Activated CD4-positive, CD25-positive, alpha-beta regulatory T cell (primary cell): ENCODE measurements around the gene LENG1.

Experiments used
- DNase-seq, 4 experiments: peaks; one replicate each; lab custom pipeline; 2025; lab: John Stamatoyannopoulos, UW

LENG1 gene

DNA sequence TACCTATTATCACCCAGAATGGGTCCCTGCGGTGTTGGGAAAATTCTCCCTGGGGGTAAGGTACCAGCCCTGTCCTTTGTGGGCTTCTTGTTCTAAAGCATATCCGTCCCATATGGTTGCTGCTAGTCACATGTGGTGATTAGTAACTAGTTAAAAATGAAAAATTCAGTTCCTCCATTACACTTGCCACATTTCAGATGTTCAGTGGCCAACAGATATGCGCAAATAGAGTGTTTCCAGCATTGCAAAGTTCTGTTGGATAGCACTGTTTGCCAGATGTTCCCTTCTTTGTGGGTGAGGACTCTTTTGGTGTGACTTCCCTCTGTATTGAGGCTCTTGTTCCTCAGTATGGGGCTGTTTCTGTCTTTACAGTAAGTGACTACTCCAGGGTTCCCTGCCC, 18.2 kb downstream of the LENG1 start:
- no peak for DNase-seq

DNA sequence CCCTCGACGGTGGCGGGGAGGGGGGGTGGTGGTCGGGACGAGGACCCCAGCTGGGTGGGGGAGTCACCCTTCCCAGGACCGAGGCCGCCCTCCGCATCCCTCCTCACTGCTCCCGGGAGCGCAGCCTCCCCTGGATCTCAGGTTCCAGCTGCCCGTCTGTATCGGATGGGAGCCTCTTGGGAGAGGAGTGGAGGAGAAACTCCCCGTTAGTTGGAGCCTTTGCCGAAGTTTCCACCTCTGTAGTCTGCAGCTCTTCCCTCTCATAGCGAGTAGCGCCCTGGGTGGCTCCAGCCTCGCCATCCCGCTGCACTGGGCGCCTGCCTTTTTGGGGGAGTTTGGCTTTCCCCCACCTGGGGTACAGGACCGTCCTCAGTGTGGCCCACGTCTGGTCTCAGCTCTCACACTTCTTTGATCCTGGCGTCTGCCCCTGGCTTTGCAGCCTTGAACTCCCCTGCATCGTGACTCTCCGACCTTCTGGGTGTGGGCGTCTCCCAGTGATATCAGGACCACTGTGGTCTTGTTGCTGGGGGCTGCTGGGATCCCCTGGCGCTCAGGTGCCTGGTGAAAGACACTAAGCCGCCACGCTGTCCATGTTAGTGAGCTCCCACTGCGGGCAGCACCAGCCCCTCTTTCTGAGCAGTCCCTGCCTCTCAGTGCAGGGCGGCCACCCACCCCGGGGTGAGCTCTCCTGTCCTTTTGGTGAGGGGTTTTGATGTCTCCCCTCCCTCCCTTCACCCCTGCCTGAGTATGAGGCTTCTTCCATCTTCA, 20.8 kb downstream of the LENG1 start:
- no peak for DNase-seq

DNA sequence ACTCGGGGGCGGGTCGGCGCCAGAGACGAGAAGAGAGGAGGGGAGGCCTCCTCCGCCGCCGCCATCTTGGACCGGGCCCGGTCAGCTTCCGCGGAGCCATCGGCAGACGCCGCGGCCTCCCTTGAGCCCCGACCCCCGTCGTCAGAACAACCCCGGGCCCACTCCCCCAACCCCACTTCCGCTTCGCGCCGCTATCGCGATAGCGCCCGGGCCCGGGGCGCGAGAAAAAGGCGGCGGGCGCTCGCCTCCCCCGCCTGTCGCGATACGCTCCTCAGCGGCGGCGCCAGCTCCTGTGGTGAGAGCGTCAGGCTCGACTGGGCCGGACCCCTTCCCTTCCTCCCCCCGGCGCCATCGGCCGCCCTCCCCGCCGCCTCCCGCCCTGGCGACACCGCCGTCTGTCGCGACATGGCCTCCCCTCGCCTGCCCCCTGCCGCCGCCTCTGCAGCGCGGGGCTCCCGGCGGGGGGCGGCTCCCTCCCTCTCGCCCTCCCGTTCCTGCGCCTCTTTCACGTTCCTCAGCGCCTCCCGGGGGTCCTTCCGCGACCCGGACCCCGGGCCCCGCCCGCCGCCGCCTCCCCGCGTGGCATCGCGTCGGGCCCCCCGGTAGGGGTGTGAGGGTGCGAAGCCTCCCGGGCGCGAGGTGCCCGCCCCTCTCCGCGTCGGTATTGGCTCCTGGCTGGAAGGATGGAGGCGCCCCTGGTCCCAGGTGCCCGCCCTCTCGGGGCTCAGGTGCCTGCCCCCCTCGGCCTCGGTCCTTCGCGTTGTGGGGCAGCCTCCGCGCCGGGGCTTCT, 21.6 kb downstream of the LENG1 start, which contains the start of gene CNOT3:
Gene CNOT3 (plus strand): TSS at position 64 of the 790 bp plus-strand sequence. CDS start 5,217 bp downstream, outside the sequence.
- DNase-seq = peak in 1 of 4 experiments; percentile 28

DNA sequence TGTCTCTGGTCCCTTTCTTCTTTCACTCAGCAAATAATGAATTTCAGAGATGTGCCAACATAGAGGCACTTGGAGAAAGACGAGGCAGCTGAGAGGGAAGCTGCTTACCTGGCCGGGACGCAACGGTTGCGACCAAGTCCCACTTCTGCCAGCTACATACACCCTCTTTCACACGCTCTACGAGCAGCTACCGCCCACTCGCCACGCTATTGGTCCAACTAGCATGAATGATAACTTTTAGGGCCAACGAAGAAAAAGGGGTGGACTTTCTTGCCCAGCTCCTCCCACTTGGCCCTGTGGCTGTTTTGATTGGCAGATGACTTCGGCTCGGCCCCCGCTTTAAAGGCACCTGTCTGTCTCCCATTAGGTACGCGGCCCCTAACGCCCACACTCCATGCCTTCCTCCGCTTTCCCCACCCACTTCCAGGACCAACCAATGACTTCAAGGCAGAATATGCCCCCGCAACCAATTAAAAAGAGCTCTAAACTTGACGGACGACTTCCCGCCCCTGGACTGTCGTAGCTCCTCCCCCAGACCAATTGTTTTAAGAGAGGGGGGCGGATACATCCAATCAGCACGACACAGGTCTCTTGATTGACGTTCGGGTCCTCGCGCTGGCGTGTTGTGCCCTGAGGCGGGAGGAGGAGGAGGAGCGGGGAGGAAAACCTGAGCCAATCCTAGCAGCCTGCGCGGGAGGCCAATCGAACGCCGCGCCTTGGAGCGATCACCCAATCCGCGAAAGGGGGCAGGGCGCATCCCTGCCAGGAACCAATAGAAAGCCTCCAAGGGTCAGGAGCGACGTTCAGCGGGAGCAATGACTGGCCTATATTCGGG, 22.4 kb downstream of the LENG1 start:
- peak; percentile 96 to 99 (median 98) for DNase-seq

DNA sequence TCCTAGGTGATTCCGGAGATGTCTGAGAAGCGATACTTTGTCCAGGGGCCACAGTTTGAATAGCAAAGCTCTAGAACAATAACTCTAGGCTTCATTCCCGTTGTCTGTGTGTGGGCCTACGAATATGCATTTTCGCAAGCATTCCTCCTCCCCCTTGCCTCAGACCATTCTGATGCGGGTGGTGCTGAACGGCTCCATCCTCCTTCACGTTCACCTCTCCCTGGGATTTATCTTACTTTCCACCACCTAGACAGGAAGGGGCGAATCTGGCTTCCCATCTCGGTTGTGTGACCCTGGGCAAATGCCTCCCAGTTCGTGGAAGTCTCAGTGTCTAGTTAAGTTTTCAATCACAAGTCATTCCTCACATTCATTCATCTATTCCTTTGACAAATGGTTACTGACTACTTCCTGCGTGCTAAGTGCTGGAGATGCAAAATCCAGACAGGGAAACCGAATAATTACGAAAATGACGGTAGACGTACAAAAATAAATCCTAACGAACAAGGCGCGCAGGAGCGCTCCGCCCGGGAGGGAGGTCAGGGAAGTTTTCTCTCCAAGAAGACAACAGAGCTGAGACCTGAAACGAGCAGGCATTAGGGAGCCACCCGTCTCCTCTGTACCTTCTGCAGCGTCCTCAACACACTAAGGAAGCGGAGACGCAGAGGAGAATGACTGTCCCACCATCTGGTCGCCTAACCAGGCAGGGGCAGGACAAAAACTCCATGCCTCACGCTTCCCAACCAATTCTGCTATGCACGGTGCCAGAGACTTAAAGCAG, 23.2 kb downstream of the LENG1 start:
- DNase-seq = no peak

DNA sequence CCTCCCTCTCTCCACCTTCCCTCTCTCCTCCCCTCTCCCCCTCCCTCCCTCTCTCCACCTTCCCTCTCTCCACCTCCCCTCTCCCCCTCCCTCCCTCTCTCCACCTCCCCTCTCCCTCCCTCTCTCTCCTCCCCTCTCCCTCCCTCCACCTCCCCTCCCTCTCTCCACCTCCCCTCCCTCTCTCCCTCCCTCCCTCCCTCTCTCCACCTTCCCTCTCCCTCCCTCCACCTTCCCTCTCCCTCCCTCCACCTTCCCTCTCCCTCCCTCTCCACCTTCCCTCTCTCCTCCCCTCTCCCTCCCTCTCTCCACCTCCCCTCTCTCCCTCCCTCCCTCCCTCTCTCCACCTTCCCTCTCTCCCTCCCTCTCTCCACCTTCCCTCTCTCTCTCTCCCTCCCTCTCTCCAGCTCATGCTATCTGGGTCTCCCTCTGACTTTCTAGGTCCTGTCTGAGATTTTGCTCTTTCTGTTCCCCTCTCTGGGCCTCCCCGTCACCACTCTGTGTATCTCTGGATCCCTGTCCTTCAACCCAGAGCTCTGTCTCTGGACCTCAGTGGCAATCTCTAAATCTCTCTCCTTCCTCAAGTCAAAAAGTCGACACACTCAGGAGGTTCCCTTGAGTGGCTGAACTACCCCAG, 25.4 kb downstream of the LENG1 start:
- DNase-seq = no peak

DNA sequence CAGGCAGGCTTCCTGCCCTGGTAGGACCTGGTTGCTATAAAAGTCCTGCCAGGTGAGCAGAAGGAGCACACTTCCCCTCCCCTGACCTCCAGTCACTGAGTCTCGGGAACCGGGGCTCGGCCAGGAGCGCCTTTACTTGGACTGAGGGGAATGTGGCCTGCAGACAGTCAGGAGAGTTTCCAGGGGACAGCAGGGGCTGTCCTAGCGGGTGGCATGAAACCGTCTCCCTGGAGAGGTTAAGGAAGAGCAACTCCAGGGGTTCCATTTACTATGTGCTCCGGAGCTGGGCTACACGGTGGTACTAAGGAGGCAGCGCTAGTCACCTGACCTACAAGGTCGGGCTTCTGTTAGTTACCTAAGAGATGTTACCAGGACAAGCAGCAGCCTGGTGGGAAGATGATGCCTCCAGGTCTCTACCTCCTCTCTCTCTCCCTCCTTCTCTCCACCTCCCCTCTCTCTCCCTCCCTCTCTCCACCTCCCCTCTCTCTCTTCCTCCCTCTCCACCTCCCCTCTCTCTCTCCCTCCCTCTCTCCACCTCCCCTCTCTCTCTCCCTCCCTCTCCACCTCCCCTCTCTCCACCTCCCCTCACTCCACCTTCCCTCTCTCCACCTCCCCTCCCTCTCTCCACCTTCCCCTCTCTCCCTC, 26.1 kb downstream of the LENG1 start:
- DNase-seq = no peak

DNA sequence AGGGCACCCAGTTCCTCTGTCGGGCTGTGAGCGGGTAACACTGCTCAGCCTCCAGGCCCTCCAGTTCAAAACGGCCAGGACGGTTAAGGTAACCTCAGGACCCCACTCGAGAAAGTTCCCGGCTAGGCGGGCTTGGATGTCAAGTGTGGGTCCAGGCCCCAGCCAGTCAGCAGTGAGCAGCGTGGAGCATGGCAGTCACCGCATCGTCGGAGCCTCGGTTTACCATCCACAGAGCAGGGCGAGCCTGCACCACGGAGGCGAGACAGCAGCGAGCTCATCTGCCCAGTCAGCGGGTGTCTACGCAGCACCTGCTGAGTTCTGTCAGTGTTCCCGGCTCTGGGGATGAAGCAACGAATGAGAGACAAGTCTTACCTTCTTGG, 29.9 kb downstream of the LENG1 start:
- DNase-seq = no peak

DNA sequence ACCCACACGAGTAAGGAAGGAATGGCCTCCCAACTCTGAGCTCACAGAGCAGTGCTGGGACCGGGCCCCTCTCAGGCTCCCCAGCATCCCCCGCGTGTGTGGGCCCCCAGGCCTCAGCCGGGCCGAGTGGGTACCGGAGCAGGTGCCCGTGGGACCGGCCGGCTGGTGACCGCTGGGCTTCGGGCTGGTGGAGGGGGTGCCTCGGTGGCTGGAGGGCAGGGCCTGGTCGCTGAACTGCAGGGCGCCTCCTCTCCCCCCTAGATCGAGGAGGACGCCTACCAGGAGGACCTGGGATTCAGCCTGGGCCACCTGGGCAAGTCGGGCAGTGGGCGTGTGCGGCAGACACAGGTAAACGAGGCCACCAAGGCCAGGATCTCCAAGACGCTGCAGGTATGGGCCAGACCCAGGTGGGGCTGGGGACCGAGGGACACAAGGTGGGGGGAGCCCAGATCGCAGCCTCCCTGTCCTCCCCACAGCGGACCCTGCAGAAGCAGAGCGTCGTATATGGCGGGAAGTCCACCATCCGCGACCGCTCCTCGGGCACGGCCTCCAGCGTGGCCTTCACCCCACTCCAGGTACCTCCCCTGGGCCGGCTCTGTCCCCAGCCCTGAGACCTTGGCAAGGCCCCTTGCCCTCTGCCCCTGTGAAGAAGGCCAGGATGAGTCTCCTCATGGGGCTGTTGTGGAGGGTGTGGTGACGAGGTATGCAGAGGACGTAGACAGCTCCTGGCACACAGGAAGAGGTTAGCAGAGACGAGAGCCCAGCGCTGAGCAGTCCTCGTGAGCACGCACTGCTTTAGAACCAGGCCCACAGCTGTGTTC, 30.5 kb downstream of the LENG1 start:
- DNase-seq = no peak

DNA sequence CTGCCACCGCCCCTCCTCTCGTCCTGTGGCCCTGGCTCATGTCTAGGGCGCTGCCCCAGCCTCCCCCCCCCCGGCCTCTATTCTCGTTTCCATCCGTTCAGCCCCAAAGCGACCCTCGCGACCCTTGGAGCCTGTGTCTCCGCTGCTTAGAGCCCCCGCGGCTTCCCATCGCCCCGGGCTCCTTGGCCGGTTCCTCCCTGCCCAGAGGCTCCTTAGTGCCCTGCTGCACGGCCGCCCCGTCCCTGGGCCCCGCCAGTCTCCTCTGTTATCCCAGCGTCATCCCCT, 31.1 kb downstream of the LENG1 start:
- DNase-seq = no peak

DNA sequence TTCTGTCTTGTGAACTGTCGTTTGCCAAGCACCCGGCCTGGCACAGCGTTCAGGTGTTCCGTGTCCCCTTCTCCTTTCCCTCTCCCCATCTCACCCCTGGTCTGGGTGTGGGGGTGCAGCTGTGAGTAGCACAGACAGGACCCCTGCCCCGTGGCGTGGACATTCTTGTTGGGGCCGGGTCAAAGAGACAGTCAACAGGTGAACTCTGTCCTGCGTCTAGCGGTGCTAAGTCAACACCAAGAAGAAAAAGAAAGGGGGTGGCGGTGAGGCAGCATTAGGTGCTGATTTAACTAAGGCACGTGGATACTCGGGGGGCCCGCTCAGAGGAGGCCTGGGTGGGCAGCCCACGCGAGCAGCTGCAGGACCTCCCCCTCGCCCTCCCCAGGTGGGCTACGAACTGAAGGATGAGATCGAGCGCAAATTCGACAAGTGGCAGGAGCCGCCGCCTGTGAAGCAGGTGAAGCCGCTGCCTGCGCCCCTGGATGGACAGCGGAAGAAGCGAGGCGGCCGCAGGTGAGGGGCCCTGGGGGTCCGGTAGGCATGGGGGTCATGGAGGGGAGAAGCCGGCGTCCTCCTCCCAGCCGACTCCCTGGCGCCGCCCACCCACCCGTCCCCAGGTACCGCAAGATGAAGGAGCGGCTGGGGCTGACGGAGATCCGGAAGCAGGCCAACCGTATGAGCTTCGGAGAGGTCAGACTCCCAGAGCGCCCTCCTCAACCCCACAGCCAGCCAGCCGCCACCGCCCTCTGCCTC, 31.7 kb downstream of the LENG1 start:
- DNase-seq = no peak

DNA sequence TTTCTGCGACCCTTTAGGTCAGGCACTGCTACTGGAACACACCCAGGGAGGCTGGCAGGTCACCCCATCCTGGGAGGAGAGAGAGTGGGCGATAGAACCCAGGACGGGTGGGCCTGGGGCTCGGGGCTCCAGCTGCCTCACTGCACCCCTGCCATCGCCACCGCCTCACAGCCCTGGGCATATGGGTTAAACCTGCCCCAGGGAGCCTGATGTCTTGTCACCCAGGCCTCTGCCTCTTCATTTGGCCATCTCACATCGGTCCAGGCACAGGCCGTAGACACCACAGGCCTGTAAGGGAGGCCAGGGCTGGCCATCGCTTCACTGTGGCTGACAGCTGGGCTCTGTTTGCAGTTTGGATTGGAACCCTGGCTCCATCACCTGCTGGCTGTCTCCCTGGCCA, 33.8 kb downstream of the LENG1 start:
- DNase-seq = no peak

DNA sequence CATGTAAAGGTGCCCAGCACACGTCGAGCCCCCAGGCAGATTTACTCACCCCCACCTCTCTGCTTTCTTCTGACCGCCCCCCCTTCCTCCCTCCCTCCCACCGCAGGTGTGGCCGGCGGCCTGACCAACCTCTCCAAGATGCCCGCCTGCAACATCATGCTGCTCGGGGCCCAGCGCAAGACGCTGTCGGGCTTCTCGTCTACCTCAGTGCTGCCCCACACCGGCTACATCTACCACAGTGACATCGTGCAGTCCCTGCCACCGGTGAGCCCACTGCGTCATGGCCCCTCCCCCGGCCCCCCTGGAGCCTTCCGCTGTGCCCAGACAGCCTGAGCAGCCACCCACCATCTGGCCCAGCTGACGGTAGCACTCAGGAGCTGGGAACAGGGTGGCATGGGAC, 35.1 kb downstream of the LENG1 start:
- DNase-seq = no peak

DNA sequence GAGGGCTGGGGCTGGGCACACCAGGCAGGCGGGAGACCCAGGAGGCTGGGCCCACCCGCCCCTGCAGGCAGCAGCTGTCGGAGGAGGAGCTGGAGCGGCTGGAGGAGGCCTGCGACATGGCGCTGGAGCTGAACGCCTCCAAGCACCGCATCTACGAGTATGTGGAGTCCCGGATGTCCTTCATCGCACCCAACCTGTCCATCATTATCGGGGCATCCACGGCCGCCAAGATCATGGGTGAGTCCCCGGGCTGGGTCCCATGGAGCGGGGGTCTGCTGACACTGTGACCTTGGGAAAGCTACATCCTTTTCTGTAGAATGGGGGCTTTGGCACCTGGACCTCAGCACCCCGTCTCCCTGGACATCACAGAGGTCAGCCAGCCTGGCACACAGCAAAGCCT, 35.8 kb downstream of the LENG1 start:
- DNase-seq = no peak

DNA sequence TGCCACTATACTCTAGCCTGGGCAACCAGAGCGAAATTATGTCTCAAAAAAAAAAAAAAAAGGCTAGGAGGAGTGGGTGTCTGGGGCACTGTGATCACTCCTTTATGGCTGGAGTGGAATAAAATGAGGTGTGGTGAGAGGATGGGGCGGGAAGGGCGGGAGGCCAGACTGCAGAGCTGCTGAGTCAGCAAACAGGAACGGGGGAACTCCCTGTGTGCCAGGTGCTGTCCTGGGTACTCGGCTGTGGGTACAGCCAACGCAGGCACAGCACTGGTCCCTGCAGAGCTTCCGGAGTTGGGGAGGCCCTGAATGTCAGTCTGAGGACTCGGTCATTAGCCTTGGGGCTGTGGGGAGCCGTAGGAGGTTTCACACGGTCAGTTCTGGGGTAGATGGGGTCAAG, 38.3 kb downstream of the LENG1 start:
- no peak for DNase-seq

DNA sequence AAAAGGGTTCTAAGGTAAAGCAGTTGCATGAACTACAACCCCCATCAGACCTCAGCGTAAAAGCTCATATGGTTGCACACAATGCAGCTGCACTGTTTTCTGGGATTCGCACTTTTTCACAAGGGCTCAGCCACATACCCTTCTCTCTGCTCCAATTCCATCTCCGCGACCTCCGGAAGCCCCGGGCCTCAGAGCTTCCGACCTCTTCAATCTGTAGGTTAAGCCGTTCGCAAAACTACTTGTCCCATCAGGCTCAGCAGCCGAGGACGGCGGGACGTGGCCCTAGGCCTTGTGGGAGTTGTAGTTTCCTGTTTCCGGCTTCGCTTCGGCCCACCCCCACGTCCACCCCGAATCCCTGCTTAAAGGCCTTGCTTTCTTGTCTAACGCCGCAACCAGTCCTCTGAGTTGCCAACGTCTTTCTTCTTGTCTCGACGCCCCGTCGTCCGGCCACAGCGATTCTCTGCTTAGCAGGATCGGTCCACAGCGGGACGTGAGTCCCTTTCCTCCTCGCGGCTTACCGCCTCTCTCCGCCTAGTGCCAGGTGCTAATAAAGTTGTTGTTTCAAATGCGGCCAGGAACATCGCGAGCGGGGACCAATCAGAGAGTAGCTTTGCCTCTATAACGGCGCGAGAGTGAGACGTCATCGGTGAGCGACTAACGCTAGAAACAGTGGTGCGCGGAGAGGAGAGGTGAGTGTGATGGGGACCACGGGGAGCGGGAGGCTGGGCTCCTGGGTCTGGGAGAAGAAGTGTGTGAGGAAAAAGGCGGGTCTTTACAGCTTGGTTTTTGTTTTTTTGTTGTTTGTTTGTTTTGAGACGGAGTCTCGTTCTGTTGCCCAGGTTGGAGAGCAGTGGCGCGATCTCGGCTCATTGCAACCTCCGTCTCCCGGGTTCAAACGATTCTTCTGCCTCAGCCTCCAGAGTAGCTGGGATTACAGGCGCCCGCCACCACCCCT, 44.1 kb downstream of the LENG1 start, which contains the start of the genes PRPF31 and TFPT:
Gene PRPF31 (plus strand): TSS at position 646 of the 955 bp plus-strand sequence. CDS start 2,525 bp downstream, outside the sequence.
Gene TFPT (minus strand): TSS at position 549 of the 955 bp plus-strand sequence. CDS start 388 bp downstream, at position 161.
- DNase-seq = peak; percentile 86 to 95 (median 88)

DNA sequence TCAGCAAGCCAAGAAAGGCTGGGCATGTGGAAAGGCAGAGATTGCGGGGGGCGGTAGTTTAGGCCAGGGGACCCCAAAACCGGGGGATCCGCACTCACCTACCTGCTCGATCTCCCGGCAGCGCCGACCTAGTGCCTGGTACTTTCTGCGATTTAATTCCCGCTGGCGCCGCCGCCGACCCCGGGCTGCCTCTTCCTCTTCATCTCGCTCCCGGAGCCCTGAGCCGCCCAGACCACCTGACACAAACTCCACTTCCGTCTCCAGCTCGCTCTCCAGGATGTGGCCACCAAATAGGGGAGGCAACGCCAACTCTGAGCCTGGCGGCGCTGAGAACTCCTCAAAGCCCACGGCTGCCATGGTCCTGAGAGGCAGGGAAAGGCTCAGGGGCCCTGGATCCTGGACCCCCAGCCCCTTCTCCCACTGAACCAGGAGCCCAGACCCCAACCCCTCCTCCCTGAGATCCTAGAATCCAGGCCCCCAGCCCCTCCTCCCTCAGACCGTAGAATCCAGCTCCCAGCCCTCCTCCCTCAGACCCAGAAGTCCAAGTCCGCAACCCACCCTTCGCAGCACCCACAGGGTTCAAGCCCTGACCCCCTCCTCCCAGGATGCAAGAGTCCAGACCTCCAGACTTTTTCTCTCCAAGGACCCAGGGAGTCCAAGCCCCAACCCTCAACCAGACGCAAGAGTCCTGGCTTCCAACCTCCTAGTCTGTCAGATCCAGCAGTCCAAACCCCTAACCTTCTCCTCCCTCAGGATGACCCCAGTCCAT, 45.0 kb downstream of the LENG1 start:
- DNase-seq = no peak
